ENCODE data around the gene ARHGAP29.
"Not testable (repeated sequence)": the region's sequence is repeated elsewhere in the genome, so short reads cannot be mapped to it uniquely, and the experiment has no call there.

ARHGAP29 gene

DNA sequence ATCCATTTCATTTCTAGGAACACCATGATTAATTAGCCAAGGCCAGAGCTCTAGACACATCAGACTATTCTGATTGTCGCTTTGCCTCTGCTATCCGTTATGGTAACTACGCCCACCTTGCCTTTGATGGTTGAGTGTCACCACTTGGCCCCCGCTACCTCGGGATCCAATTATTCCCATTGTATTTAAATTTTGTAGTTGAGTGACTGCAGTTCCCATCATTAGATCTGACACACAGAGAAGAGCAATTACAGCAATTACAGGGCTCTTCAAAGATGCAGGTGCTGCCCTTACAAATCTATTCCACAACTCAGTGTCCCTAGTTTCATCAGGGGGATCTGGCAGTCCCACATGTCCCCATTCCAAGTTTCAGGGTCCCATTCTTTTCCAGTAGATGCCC lies 71.5 kb downstream of the ARHGAP29 start:
- no peak for DNase-seq (ENCODE audit: low read depth)

DNA sequence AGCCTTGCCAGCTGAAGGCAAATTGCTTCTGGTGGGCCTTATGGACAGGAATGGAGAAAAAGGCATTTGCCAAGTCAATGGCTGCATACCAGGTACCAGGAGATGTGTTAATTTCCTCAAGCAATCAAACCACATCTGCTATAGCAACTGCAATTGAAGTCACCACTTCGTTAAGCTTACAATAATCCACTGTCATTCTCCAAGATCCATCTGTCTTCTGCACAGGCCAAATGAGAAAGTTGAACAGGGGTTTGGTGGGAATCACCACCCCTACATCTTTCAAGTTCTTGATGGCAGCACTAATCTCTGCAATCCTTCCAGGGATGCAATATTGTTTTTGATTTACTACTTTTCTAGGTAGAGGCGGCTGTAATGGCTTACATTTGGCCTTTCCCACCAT lies 72.5 kb downstream of the ARHGAP29 start:
- not testable (repeated sequence) for DNase-seq (ENCODE audit: low read depth)

GRCh38 chr1:94164121-94164520 lies 73.3 kb downstream of the ARHGAP29 start:
- DNase-seq (ENCODE audit: low read depth) = not testable (repeated sequence)

DNA sequence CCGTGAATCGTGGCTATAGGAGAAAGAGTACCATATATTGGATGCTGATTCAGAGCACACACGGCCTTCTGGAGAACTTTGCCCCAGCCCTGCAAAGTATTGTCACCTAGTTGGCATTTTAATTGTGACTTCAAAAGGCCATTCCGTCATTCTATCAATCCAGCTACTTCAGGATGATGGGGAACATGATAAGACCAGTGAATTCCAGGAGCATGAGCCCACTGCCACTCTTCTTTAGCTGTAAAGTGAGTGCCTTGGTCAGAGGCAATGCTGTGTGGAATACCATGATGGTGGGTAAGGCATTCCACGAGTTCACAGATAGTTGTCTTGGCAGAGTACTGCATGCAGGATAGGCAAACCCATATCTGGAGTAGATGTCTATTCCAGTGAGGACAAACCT lies 74.1 kb downstream of the ARHGAP29 start:
- DNase-seq (ENCODE audit: low read depth) = not testable (repeated sequence)

DNA sequence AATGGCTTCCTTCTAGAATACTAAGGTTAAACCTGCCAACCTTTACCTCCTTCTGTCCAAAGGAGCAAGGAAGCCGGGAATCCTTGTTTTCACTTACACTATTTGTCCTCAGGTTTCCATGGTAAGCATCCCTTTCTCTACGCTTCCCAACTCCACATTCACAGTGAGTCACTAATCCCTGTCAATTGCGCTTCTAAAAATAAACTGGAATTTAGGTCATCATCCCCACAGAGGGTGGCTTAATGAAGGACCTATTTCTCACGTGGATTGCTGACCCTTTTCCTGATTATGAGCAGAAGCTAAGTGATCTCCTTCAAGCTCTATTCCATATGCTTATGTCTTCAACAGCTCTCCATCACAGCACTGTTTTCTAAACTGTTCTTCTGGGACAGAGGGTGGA lies 76.6 kb downstream of the ARHGAP29 start:
- no peak for DNase-seq (ENCODE audit: low read depth)

- no peak for DNase-seq (ENCODE audit: low read depth)
Measured at GRCh38 chr1:94156096-94156625, 81.2 kb downstream of the ARHGAP29 start.

- DNase-seq (ENCODE audit: low read depth) = no peak
Measured at GRCh38 chr1:94154989-94155388, 82.4 kb downstream of the ARHGAP29 start.

DNA sequence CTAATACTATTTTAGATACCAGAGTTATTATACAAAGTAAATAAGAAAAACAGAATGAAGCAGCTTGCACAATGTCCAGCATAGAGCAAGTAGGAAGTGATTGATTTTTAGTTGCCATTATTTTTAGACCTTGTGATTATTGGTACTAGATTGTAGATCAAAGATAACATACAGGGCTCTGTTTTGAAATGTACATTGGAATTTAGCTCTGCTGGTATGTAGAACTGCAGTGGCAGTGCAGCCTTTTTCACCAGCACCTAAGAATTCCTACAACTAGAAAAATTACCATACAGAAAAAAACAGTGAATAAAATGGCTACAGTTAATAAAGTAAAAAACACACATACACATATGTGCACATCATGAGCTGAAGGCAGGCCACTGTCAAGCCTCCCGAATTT lies 84.3 kb downstream of the ARHGAP29 start:
- no peak for DNase-seq (ENCODE audit: low read depth)

DNA sequence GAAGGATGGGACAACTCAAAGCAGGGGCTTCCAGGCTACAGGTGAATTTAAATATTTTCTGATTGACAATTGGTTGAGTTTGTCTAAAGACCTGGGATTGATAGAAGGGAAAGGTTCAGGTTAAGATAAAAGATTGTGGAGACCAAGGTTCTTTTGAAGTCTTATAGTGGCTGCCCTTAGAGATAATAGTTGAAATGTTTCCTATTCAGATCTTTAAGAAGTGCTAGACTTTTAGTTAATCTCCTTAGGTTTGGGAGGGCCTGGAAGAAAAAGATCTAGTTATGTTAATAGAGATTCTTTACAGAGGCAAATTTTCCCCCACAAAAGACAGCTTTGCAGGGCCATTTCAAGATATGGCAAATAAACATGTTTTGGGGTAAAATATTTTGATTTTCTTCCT lies 88.2 kb downstream of the ARHGAP29 start:
- not testable (repeated sequence) for DNase-seq (ENCODE audit: low read depth)

GRCh38 chr1:94146273-94146672 lies 91.1 kb downstream of the ARHGAP29 start:
- no peak for DNase-seq (ENCODE audit: low read depth)

GRCh38 chr1:94144836-94145235 lies 92.5 kb downstream of the ARHGAP29 start:
- no peak for DNase-seq (ENCODE audit: low read depth)

GRCh38 chr1:94143809-94144176 lies 93.6 kb downstream of the ARHGAP29 start:
- DNase-seq (ENCODE audit: low read depth) = no peak

GRCh38 chr1:94143173-94143808 lies 94.1 kb downstream of the ARHGAP29 start:
- no peak for DNase-seq (ENCODE audit: low read depth)

DNA sequence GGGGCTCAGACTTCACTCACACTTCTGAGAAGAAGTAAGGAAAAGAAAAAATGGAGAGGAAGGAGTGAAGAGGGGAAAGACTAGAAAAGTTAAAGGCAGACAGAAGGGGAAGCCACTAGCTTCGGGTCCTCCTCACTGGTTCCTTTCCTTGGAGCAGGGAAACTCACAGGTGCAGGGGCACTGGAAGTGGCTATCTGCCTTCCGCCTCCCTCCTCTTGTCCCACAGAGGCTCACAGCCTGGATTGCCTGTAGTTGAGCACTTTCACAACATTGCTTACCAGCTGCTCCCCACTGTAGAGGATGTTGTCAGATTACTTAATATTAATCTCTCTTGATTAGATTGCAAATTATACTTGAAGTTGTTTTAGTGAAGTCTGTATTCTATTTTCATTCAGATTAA lies 94.8 kb downstream of the ARHGAP29 start:
- no peak for DNase-seq (ENCODE audit: low read depth)

DNA sequence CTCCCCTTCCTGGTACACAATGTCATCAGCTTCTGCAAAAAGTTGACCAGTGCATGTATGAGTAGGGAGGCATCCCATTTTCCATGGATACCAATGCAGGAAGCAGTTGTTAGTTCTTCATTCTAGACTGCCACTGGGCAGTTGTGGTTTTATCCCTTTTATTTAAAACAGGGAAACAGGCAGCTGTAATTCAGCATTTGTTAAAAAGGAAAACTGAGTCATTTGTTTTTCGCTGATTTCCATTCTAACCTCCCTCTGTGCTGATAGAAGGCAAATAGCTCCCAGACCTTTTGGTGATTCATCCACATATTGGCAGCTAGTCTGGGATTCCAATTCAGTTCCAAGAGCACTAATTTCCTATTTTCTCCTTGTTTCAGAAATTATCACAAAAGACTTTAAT lies 95.4 kb downstream of the ARHGAP29 start:
- DNase-seq (ENCODE audit: low read depth) = no peak

- no peak for DNase-seq (ENCODE audit: low read depth)
Measured at GRCh38 chr1:94132111-94132510, 105.3 kb downstream of the ARHGAP29 start.

DNA sequence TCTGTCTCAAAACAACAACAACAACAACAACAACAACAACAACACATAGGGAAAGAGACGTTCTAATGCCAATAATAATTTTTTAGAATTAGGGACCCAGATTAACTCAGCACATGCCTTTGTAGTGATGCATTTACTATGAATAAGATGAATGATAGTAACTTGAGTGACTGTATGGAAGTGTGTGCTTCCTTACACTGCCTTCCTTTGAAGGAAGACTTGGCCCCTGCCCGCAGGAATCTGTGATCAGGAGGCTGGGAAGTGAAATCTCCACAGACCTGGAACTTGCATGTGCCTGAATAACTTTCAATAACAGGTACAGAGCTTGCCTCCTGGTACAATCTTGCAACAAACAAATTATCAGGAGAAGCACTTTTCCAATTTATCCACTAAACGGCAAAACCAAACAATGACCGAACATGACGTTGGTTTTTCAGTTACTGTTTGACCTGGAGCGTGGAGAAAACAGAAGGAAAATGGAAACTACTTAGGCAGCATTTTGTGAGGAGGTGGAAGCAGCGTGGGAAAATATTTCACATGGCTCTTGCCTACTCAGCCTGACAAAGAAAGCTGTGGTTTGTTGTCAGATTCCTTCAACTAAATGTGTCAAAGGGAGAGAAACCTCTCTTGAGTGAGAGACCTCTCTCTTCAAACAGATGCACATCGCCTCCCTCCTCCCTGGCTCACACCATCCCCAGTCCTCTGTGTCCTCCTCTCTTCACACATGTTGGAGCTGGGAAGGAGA lies 106.4 kb downstream of the ARHGAP29 start:
- DNase-seq (ENCODE audit: low read depth) = no peak

DNA sequence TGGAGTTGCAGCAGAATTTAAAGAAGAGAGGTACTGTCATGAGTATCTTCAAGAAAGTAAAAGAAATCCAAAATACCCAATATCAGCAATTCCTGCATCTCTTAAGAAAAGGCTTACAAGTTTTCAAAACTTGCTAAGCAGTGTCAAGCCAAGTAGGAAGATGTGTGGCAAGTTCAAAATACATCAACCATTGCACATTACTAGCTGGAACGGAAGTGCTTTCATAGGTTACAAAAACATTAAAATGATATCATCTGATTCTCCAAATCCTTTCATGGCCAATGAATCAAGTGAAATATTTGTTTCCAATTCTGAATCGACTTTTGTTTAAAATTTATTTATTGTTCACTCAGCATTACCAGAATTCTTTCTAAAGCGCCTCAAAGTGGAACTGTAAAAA lies 110.7 kb downstream of the ARHGAP29 start:
- no peak for DNase-seq (ENCODE audit: low read depth)

DNA sequence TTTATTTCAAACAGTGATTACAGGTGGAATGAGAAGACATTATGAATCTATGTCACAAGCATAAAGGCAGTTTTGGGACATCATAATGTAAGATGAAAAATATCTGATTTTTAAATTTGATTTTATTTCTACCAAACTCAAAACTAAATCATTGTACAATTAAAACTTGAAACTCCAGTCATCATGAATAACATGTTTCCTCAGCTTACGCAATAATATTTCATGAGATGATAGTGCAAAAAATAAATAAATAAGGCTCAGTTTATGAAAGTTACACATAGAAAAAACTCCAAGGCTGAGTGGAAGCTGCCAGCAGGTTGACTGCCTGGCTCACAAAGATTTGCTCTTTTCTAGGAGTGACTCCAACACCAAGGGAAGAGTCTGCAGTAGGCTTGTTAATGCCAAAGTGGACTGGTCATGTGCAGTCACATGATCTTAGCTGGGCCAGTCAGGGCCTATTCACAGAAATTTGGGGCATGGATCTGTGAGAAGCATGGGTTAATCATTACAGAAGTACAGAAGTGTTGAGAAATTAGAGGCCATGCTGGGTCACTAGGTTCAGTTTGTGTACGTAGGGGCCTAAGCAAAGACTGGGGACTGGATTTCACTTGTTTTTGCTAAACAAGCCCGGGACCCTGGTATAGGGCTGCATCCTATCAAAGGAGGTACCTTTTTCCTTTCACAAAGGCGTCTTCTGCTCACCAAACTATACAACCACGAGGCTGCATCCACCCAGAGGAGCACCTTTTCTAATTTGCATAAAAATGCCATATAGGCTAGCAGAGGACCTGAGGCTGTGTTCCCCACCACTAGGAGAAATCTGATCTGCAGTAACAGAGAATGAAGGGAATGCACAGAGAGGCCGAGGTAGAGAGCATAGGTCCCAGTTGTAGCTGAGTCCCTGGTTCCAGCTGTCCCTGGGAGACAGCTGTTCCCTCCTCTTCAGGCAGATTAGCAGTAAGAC lies 111.6 kb downstream of the ARHGAP29 start:
- no peak for DNase-seq (ENCODE audit: low read depth)

DNA sequence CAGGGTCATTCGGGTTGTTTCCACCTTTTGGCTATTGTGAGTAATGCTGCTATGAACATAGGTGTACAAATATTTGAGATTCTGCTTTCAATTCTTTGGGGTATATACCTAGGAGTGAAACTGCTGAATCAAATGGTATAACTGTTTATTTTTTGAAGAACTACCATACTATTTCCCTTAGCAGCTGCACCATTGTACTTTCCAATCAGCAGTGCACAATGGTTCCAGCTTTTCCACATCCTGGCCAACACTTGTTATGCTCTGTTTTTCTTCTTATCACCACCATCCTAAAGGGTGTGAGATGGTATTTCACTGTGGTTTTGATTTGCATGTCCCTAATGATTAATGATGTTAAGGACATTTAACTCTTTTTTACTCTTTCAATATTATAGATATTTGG lies 112.8 kb downstream of the ARHGAP29 start:
- DNase-seq (ENCODE audit: low read depth) = no peak

DNA sequence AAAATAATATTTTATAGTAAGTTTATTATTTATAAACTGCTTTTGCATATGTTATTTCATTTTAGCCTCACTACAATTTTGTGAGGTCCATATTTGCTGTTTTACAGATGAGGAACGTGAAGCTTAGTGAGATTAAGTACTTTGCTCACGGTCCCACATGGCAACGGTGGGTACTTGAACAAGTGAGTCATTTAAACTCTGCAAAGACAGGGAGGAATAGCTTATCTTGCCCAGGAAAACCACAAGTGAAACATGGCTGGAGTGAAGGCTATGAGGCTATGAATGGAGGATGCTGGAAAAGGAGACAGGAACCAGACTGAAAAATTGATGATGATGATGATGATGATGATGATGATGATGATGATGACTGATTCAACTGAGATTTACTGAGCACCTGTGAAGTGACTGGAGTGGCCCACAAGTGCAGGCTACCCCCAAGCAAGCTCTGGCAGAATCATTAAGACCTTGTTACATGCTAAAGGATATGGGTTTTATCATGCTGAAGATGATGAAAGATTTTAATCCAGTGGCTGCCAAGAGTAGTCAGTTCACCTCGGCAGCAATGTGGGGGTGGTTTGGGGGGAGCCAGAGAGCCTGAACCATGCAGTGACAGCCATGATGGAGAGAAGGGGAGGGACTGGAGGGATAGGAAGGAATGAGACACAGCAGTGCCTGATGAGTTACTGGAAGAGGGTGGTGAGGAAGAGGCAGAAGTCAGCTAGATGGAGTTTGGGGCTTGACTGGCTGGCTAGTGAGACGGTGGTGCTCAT lies 115.0 kb downstream of the ARHGAP29 start:
- no peak for DNase-seq (ENCODE audit: low read depth)

All from stimulated activated CD8-positive, alpha-beta memory T cell treated with anti-CD3 and anti-CD28 coated beads, Interleukin-4, amount 100 ng/mL, for 24 hours (primary cell).